GM18511 (cell line): Measurements from ENCODE around the gene PBXIP1.
"Not testable (repeated sequence)": the region's sequence is repeated elsewhere in the genome, so short reads cannot be mapped to it uniquely, and the experiment has no call there.

Experiments used
- ATAC-seq: cut with Tn5 transposase; IDR thresholded peaks from one replicate; pipeline ENCODE4 v1.9.1; 2021; ENCODE audit warnings: mild to moderate bottlenecking, moderate library complexity; ENCODE audit not compliant: unreplicated experiment

PBXIP1 gene

GRCh38 chr1:154955718-154956543 is at the start of gene PBXIP1:
Gene PBXIP1 (minus strand): TSS chr1:154956099. CDS start chr1:154953721, 2,378 bp downstream.
- ATAC-seq: peak; percentile 77

GRCh38 chr1:155005076-155006011 is 49.4 kb upstream of the PBXIP1 start:
- no peak for ATAC-seq

- ATAC-seq: no peak
These were observed 48.6 kb upstream of the PBXIP1 start for GRCh38 chr1:155004352-155005075.

GRCh38 chr1:155003766-155004351 is 48.0 kb upstream of the PBXIP1 start:
- no peak for ATAC-seq

GRCh38 chr1:155003227-155003765 is 47.4 kb upstream of the PBXIP1 start:
- ATAC-seq: no peak

- ATAC-seq: no peak
These were observed 46.7 kb upstream of the PBXIP1 start, which contains the start of gene ZBTB7B for GRCh38 chr1:155002464-155003226. Gene ZBTB7B (plus strand): TSS chr1:155002802. CDS start chr1:155014661, 11,859 bp downstream.

GRCh38 chr1:155001675-155002463 is 46.0 kb upstream of the PBXIP1 start:
- peak; percentile 51 for ATAC-seq

- no peak for ATAC-seq
These were observed 45.5 kb upstream of the PBXIP1 start for GRCh38 chr1:155001425-155001674.

- ATAC-seq: peak; percentile 44
These were observed 45.0 kb upstream of the PBXIP1 start for GRCh38 chr1:155000726-155001424.

- ATAC-seq: no peak
These were observed 44.5 kb upstream of the PBXIP1 start for GRCh38 chr1:155000411-155000725.

GRCh38 chr1:154999571-155000410 is 43.9 kb upstream of the PBXIP1 start:
- ATAC-seq: no peak

GRCh38 chr1:154998818-154999570 is 43.1 kb upstream of the PBXIP1 start:
- no peak for ATAC-seq

- ATAC-seq: no peak
These were observed 42.4 kb upstream of the PBXIP1 start for GRCh38 chr1:154998201-154998780.

- no peak for ATAC-seq
These were observed 41.2 kb upstream of the PBXIP1 start for GRCh38 chr1:154996966-154997701.

- not testable (repeated sequence) for ATAC-seq
These were observed 39.5 kb upstream of the PBXIP1 start for GRCh38 chr1:154995301-154995983.
